ENCODE measurements around the gene ARMH2.
"Not testable (repeated sequence)": the region's sequence is repeated elsewhere in the genome, so short reads cannot be mapped to it uniquely, and the experiment has no call there.

The ARMH2 gene

DNA sequence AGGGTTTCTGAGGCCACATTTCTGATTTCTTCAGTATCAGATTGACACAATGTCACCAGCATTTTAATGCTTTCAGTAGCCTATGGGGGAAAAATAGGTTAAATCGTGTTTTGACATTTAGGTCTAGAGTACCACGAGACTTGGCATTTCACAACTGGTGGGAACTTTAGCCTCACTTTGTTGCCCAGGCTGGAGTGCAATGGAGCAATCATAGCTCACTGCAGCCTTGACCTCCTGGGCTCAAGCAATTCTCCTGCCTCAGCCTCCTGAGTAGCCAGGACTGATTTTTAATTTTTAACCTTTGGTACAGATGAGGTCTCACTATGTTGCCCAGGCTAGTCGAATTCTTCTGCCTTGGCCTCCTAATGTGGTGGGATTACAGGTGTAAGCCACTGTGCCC, 11.0 kb upstream of the ARMH2 start:
- no peak for DNase-seq

DNA sequence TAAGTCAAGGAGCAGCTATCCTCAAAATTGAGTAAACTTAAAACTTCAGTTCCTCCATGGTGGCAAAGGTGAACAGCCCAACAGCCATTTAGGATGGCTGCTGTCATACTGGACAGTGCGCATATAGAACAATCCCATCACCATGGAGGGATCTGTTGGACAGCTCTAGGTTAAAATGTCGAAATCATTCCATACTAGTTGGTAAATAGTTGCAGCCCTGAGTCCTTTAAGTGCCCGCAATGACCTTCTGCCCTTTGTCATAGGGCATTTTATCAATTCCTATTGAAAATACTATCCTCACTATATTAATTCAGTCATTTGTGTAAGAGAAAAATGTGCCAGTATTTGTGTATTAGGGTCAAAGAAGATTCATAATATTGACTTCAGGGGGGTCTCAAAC, 8.9 kb upstream of the ARMH2 start:
- no peak for DNase-seq

DNA sequence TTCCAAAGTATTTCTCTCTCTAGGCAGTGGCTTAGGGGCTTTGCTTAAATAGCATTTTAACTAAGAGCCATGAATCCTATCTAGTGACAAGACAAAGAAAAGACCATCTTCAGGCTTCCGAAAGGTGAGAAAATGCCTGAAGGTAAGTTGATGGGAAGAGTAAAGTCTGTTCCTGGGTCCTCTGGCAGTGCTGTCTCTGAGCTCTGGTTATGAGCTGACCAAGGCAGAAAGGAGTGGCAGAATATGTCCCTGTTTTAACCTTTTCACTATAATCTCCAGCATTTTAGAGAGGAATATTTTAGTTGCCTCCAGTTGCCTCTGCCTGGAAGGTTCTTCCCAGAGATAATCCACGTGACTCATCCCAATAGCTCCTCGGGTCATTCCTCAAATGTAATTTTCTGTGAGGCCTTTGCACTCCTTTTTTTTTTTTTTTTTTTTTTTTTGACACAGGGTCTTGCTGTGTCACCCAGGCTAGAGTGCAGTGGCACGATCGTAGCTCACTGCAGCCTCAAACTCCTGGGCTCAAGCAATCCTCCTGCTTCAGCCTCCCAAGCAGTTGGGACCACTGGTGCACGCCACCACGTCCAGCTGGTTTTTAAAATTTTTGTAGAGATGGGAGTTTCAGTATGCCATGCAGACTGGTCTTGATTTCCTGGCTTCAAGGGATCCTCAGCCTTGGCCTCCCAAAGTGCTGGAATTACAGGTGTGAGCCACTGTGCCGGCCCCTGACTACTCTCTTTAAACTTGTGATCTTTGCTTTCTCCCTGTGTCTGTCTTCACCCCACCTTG, 3.7 kb upstream of the ARMH2 start:
- no peak for DNase-seq

DNA sequence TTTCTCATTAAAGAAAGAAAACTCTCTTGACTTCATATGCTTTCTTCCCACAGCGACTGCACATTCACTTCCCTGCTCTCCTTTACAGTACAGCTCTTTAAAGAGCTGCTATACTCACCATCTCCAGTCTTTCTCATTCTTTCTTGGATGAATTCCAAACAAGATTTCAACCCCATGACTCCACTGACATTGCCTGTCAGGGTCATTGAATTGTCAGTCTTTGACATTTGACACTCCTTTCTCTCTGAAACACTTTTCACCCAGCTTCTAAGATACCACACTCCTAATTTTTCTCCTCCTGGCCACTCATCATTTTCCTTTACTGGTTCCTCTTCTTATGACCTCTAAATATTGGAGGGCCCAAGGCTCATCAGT, 811 bp upstream of the ARMH2 start:
- no peak for DNase-seq

DNA sequence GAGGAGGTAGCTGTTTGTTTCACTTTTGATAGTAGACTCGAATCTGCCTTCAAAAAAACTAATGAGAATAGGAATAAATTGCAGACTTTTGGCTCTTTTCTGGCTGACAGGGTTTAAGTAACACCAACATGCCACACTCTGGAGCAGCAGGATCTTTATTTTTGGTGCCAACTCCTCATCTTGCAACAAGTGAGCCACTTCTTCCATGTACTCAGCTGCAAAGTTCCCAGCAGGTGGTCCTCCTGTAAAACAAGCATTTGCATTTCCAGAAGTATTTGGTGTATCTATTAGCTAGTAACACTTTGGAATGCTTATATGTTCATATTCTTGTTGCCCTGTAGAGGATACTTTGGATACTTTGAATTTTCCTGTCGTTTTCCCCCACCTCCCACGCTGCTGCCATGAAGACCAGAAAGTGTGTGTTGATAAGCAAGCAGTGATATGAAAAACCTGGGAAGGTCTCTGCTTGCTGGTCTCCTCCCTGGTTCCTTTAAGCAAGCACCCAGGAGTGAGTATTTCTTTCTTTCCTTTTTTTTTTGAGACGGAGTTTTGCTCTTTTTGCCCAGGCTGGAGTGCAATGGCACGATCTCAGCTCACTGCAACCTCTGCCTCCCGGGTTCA, 1.0 kb downstream of the ARMH2 start:
- DNase-seq = no peak

DNA sequence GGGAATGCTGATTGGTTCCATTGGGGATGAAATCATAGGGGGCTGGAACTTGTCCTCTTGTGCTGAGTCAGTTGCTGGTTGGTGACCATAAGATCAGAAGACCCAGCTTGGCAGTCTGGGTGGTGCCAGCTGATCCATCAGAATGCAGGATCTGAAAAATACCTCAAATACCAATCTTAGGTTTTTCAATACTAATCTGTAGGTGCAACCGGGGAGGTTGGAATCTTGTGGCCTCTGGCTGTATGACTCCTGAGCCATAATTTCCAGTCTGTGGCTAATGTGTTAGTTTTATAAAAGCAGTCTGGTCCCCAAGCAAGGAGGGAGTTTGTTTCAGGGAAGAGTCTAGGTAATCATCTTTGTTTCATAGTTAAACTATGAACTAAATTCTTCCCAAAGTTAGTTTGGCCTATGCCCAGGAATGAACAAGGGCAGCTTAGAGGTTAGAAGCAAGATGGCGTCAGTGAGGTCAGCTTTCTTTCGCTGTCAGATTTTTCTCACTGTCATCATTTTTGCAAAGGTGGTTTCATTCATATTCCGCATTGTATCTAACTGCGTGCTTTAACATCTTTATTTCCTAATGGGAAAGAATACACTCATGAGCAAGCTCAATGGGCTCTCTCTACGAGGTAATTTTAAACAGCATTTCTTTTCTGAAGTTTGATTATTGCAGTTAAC, 2.0 kb downstream of the ARMH2 start:
- no peak for DNase-seq

DNA sequence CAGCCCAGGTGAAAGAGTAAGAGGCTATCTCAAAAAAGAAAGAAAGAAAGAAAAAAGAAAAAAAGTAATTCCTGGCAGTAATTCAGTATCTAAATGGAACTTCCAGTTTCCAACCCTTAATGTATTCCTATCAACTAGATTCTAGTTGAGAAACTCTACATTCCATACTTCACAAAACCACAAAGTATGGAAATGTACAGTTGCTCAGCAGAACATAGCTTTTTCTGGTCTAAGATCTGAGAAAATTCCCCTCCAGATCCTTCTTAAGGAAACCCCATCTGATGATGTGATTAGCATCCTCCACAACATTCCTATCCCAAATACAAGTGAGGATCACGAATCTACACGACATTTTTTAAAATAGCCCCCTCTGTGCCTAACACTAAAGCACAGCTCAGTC, 3.6 kb downstream of the ARMH2 start:
- DNase-seq = no peak

DNA sequence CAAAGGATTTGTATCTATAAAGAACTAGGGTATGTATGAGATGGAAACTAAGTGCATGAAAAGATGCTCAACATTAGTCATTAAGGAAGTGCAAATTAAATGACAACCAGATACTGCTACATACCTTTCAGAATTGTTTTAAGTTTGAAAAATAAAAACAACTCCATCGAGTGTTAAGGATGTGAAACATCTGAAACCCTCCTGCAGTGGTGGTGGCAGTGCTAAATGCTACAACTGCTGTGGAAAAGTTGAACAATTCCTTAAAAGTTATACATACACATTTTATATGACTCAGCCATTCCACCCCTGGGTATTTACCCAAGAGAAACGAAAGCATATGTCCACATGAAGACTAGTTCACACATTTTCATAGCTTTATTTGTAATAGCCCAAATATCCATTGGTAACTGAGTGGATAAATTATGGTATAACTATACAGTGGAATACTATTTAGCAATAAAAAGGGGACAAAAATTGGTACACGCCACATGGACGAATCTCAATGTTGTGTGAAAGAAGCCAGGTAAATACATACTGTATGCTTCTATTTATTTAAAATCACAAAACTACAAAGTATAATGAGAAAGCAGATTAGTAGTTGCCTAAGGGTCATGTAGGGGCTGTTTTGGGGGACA, 10.6 kb downstream of the ARMH2 start:
- peak; percentile 20 for DNase-seq

DNA sequence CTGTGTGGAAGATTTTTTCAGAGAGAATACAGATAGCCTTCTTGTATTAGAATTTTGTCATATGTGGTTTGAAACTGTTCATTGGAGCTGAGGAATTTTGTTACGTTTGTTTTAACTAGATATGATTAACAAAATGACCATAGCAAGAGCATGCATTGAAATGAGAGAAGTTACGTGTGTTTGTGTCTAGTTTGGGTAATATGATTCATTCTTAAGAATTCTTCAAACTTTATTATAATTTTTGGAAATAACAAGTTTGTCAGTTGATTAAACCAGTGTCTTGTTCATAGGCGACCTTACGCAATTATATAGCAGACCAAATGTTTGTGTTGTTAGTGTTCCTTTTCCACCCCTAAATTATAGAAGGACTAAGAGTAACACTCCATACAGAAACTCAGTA, 18.5 kb downstream of the ARMH2 start:
- no peak for DNase-seq

DNA sequence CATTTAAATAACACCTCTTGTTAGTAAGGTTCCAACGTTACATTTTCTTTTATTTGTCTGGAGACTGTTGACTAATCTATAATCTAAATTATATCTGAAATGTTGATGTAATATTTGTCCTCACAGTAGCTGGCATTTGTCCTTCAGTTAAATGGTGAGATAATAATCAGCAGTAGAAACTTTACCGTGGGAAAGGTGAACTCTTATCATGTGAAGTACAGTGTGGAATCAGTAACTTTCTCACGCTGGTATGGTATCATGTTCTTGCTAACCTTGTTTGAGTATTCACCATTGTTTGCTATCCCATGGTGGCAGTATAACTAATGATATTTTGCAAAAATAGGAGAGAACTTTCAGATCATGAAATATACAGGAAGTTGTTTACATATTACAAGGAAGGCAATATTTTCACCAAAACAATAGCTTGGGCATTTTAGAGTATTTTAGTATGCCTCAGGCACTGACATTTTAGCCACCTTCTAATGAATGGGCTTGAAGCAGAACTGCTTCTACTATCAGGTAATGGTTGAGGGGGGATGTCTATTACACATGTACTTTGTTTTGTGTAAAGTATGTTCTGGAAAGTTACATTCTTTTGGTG, 19.2 kb downstream of the ARMH2 start:
- no peak for DNase-seq

DNA sequence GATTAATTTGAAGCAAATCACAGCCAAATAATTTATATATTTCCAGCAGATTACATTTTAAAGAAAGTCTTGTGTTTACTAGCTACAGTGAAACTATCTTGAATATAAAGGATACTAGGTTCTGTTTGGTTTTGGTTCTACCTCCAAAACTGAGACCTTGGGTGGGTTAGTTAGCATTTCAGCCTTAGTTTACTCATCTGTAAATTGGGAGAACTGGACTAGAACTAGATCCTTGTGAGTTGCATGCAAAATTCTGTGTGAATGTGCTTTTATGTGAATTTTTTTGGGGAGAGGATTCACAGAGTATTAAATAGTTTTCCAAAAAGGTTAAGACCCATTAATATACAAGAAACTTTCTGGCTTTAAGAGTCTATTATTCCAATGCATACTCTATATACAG, 19.8 kb downstream of the ARMH2 start:
- no peak for DNase-seq

DNA sequence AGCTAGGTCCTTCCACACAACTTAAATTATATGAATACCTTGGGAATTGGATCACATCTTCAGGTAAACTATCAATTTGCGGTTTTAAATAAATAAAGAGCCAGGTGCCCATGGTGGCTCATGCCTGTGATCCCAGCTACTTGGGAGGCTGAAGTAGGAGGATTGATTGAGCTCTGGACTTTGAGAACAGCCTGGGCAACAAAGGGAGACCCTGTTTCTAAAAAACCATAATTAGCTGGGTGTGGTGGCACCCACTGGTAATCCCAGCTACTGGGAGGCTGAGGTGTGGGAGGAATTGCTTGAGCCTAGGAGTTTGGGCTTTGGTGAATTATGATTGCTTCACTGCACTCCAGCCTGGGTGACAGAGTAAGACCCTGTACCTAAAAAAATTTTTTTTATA, 20.6 kb downstream of the ARMH2 start:
- DNase-seq = no peak

DNA sequence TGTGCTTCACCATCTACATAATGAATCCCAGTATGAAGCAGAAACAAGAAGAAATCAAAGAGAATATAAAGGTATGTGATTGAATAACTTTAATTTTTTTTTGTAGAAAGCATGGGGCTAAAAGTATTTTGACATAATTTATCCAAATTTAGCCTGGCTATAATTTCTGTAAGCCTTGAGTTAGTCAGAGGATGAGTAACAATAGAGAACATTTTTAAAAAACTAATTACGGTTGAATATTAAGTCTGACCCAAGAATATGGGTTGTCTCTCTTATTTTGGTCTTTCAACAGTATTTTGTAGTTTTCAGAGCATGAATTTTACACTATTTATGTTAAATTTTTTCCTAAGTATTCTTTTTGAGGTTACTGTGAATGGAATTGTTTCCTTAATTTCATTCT, 21.5 kb downstream of the ARMH2 start:
- DNase-seq = no peak

DNA sequence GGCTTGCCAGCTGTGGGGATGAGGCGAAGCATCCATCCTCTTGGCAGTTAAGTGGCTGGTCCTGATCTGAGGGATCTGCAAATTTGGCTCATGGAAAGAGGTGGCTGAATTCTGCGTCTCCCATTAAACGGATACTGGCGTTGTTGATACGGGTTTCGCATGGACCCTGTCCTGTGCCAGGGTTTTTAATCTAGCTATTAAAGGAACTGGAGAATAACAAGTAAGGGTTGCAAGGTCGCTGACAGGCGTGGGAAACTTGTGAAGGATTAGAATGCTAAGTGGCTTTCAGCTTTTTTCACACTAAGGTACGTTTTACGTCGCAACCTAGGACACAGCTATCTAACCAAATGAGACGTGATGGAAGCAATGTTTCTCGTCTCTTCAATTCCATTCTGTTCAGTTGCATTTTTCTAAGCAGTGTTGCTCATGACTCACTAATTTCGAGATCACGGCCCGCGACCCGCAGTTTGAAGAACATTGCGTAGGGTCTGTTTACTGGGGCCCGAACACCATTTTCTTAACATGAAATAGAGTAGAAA, 23.1 kb downstream of the ARMH2 start:
- peak; percentile 37 for DNase-seq

DNA sequence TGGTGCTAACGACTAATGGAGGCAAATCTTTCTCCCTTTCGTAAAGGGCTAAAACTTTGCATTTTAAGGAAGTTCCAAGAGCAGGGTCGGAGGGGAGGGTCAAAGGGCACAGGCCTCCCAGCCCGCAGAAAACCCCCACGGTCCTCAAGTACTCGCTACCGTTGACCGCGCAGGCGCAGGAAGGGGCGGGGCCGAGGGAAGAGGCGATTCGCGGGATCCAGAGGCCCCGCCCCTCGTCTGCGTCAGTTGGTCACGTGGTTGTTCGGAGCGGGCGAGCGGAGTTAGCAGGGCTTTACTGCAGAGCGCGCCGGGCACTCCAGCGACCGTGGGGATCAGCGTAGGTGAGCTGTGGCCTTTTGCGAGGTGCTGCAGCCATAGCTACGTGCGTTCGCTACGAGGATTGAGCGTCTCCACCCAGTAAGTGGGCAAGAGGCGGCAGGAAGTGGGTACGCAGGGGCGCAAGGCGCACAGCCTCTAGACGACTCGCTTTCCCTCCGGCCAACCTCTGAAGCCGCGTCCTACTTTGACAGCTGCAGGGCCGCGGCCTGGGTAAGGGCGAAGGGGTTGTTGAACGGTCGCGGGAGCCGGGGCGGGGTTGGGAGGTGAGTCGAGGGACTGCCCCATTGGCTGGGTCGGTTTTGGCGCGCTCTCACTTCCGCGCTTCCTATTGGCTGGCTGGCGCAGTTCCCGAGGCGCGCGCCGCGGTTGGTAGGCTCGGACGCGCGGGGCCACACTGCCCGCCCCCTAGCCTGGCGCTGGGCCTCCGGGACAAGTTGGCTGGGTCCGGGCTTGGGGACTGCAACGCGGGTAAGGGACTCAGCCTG, 23.8 kb downstream of the ARMH2 start, which contains the start of gene GMNN:
GMNN (plus strand) TSS at position 242 of the 824 bp plus-strand sequence. CDS start 2,310 bp downstream, outside the sequence.
- DNase-seq = peak; percentile 98

DNA sequence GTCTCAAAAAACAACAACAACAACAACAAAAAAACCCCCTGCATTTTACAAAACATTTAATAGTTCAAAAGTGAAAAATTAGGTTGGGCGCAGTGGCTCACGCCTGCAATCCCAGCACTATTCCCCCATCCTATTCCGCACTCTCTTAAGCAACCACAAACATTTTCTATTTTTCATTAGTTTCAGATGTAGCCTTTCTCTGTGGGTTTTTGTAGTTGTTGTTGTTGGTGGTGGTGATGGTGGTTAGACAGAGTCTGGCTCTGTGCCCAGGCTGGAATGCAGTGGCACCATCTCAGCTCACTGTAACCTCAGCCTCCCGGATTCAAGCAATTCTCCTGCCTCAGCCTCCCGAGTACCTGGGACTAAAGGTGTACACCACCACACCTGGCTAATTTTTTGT, 30.4 kb downstream of the ARMH2 start:
- DNase-seq = no peak

DNA sequence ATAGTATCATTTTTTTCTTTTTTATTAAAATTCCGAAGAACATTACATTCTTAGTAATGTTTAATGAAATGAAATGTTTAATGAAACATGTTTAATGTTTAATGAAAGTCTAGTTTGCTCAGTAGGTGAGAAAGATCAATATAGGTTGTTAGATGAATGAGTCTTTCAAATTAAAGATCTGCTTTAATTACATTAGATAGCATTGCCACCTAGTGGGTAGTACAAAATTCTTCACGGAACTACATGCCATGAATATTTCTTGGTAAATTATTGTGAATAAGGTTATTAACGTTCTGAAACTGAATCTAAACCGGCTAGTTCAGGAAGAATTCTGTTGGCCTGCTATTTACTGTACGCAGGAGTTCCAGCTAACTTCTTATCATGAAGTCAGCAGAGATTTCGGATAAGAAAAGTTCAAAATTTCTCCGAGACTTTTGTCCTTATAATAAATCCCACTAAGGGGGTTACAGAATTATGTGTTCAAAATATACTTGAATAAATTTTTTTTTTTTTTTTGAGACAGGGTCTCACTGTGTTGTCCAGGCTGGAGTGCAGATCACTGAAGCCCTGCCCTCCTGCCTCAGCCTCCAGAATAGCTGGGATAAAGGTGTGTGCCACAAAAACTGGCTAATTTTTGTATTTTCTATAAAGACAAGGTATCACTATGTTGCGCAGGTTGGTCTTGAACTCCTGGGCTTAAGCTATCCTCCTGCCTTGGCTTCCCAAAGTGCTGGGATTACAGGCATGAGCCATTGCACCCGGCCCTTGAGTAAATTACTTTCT, 31.8 kb downstream of the ARMH2 start:
- peak; percentile 62 for DNase-seq

DNA sequence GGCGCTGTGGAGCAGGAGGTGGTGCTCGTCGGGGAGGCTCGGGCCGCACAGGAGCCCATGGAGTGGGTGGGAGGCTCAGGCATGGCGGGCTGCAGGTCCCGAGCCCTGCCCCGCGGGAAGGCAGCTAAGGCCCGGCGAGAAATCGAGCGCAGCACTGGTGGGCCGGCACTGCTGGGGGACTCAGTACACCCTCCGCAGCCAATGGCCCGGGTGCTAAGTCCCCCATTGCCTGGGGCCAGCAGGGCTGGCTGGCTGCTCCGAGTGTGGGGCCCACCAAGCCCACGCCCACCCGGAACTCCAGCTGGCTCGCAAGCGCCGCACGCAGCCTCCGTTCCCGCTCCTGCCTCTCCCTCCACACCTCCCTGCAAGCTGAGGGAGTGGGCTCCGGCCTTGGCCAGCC, 32.7 kb downstream of the ARMH2 start:
- not testable (repeated sequence) for DNase-seq

DNA sequence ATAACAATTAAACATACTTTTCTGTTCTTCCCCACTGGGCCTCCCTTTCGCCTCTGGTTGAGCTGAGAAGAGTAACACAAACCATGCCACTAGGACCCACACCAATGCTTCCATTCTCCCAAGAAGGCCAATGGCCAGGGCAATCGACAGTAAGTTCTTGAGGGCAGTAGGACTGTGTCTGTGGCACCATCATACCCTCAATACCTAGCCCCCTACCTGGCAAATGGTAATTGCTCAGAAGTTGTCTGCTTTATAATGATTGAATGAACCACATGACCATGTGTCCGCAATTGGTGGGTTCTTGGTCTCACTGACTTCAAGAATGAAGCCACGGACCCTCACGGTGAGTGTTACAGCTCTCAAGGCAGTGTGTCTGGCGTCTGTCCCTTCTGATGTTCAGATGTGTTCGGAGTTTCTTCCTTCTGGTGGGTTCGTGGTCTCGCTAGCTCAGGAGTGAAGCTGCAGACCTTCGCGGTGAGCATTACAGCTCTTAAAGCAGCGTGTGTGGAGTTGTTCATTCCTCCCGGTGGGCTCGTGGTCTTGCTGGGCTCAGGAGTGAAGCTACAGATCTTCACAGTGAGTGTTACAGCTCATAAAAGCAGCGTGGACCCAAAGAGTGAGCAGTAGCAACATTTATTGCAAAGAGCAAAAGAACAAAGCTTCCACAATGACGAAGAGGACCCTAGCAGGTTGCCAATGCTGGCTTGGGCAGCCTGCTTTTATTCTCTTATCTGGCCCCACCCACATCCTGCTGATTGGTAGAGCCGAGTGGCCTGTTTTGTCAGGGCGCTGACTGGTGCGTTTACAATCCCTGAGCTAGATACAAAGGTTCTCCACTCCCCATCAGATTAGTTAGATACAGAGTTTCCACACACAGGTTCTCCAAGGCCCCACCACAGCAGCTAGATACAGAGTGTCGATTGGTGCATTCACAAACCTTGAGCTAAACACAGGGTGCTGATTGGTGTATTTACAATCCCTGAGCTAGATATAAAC, 33.6 kb downstream of the ARMH2 start:
- not testable (repeated sequence) for DNase-seq

DNA sequence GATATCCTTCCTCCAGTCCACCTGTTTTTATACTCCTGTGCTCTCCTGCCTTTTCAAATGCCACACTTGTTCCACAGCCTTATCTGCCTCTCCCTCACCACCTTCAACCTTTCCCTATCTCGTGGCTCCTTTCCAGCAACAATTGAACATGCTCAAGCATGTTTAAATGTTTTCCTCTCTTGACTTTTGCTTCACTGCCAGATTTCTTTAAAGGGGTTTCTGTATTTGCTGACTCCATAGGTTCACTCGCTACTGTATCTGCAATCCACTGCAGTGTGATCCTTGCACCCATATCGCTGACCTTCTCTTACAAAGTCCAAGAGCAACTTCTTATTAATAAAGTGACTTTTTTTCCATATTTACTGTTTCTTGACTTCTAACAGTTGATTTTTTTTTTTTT, 35.1 kb downstream of the ARMH2 start:
- DNase-seq = no peak
